Mammary epithelial cell (primary cell): ENCODE results near the gene RIMBP3B.
"Not testable (repeated sequence)": the region's sequence is repeated elsewhere in the genome, so short reads cannot be mapped to it uniquely, and the experiment has no call there.

ENCODE experiments used
- EZH2 ChIP-seq: IDR thresholded peaks from 2 replicates; pipeline ENCODE4 v1.6.1; 2012; ENCODE audit warnings: low read length, inconsistent platforms, borderline replicate concordance
- TF ChIP-seq, protein P1 (sequence below), 2 donors: IDR thresholded peaks in 1 of 2; conservative IDR thresholded peaks in 1 of 2; 2 replicates each; pipeline ENCODE4 v1.5.1; 2011 to 2012; ENCODE audit warnings: inconsistent platforms in 2 of 2, low read length in 2 of 2, mild to moderate bottlenecking in 2 of 2, control low read depth in 1 of 2, low read depth in 1 of 2; ENCODE audit not compliant: insufficient read depth in 1 of 2; ENCODE audit errors: extremely low read depth in 1 of 2

DNA sequence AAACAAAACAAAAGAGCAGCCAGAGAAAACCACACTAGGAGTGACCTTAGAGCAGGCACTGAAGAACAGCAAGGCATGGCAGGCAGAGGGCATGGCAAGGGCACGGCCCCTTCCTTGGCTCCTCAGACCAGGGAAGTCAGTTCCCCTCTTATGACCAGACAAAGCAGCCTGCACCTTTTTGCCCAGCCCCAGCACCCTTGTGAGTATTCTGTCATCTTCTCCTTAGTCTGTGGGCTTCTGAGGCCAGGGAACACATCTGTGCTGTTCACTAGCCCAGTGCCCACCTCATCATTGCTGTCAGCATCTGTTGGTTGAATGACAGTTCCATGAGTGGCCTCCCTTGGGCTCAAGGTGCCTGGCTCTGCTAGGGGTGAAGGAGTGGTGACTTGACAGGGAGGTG lies 23.6 kb downstream of the RIMBP3B start:
- TF ChIP-seq, protein P1, sequence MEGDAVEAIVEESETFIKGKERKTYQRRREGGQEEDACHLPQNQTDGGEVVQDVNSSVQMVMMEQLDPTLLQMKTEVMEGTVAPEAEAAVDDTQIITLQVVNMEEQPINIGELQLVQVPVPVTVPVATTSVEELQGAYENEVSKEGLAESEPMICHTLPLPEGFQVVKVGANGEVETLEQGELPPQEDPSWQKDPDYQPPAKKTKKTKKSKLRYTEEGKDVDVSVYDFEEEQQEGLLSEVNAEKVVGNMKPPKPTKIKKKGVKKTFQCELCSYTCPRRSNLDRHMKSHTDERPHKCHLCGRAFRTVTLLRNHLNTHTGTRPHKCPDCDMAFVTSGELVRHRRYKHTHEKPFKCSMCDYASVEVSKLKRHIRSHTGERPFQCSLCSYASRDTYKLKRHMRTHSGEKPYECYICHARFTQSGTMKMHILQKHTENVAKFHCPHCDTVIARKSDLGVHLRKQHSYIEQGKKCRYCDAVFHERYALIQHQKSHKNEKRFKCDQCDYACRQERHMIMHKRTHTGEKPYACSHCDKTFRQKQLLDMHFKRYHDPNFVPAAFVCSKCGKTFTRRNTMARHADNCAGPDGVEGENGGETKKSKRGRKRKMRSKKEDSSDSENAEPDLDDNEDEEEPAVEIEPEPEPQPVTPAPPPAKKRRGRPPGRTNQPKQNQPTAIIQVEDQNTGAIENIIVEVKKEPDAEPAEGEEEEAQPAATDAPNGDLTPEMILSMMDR (conservative IDR thresholded peaks at IDR 0.05 in 1 of 2, IDR thresholded peaks at IDR 0.05 in 1 of 2; ENCODE audit: extremely low read depth in 1 of 2, insufficient read depth in 1 of 2, low read depth in 1 of 2, low read length in 2 of 2) = not testable (repeated sequence)
- TF ChIP-seq EZH2 = not testable (repeated sequence)
